HL-60 (cell line): ENCODE data around the gene PRR18.

ENCODE experiments used
- CTCF ChIP-seq: IDR thresholded peaks from one replicate; pipeline ENCODE4 v1.5.1; 2011; ENCODE audit warnings: low read length, control low read depth, inconsistent platforms; ENCODE audit not compliant: insufficient read depth
- GABPA ChIP-seq: IDR thresholded peaks from 2 replicates; pipeline ENCODE4 v1.6.1; 2012; ENCODE audit warnings: low read depth
- POLR2AphosphoS5 ChIP-seq: IDR thresholded peaks from 2 replicates; pipeline ENCODE4 v1.6.1; 2012; ENCODE audit warnings: low read depth
- REST ChIP-seq: IDR thresholded peaks from 2 replicates; pipeline ENCODE4 v1.6.1; 2012; ENCODE audit warnings: low read depth; ENCODE audit not compliant: insufficient replicate concordance
- SPI1 ChIP-seq: IDR thresholded peaks from 2 replicates; pipeline ENCODE4 v1.6.1; 2012; ENCODE audit warnings: low read depth, mild to moderate bottlenecking, borderline replicate concordance

GRCh38 chr6:166284640-166285039 lies 23.6 kb downstream of the PRR18 start:
- TF ChIP-seq CTCF (no peak), REST (no peak), GABPA (no peak), POLR2AphosphoS5 (no peak), SPI1 (no peak)
